ENCODE data around the gene SLC38A3. TPM values are rescaled to one million over a fixed set of nuclear protein-coding genes. Genes with fewer than 3 reads are reported as not detected.
A peak's percentile ranks its signal among the peaks of the same experiment; 100 is the strongest.

The SLC38A3 gene
- total and polyA plus RNA-seq, 2 of the 8 experiments (the other 6 are each of a cell fraction or from before 2014, with no cell fraction given), result 1.2 to 3.7 TPM

DNA sequence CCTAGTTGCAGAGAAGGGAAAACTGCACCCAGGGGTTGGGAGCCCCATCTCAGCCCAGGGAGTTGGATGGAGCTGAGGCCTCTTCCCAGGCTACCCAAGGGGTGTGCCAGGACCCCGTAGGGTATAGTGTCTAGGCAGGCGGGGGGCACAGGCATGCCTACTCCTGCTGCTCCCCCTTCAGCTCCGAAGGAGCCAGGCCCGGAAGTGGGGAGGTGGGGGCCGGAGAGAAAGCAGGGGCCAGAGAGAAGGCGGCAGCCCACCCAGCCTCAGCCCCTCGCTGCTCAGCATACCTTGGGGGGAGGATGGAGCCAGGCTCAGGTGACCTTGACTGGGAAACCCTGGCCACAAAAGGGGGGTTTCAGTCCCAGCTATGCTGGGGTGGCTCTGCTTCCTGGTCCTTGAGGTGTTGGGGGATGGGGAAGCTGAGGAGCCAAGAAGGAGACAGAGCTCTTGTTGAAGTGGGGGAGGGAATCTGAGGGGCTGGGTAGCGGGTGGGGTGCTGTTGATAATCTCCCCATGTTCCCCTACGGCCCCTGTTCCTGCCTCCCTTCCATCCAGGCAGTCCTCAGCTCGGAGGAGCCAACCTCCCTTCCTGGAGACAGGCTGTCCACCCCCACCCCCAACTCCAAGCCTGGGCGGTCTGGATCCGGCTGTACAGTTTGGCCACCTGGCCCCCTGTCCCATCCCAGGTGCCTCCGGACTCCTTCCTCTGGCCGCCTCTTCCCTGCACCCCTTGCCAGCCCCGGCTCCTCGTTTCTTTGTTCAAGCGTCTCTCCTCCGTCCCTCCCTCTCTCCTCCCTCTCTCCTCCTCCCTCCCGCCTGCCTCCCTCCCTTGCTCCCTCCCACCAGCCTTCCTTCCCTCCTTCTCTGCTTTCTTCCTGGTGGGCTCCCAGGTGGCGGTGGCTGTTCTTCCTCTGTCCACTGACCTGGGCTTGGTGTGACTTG lies 48.2 kb upstream of the SLC38A3 start (continued):
- TF ChIP-seq CTBP2 (IDR thresholded peaks at IDR 0.05; ENCODE audit: borderline replicate concordance, insufficient read depth, insufficient read length, low read length) (peak; percentile 87), RAD21 (IDR thresholded peaks at IDR 0.05 in 1 of 2, conservative IDR thresholded peaks at IDR 0.05 in 1 of 2; ENCODE audit: low read depth in 2 of 2, low read length in 2 of 2) (no peak; a peak in 1 of 4 replicates), HDAC6 (IDR thresholded peaks at IDR 0.05; ENCODE audit: low read depth, low read length) (no peak), POLR2AphosphoS5 (IDR thresholded peaks at IDR 0.05; ENCODE audit: low read depth, low read length) (no peak), KDM5A (IDR thresholded peaks at IDR 0.05; ENCODE audit: low read length) (no peak), CTCF (IDR thresholded peaks at IDR 0.05; ENCODE audit: control extremely low read depth in 1 of 3, insufficient read depth in 1 of 3, low read depth in 1 of 3, low read length in 3 of 3) (no peak), CREB1 (IDR thresholded peaks at IDR 0.05) (no peak), YY1 (IDR thresholded peaks at IDR 0.05; ENCODE audit: low read depth, low read length) (peak; percentile 40; the same call in 1 of the 2 replicates), CBX5 (IDR thresholded peaks at IDR 0.05; ENCODE audit: low read depth, low read length) (no peak), KDM1A (IDR thresholded peaks at IDR 0.05; ENCODE audit: borderline replicate concordance, low read length) (no peak), BACH1 (IDR thresholded peaks at IDR 0.05; ENCODE audit: low read length) (no peak), ASH2L (IDR thresholded peaks at IDR 0.05; ENCODE audit: low read length) (no peak), RXRA (IDR thresholded peaks at IDR 0.05; ENCODE audit: insufficient read depth, low read depth, low read length) (no peak), SP2 (IDR thresholded peaks at IDR 0.05; ENCODE audit: low read length) (no peak), POLR2A (IDR thresholded peaks at IDR 0.05; ENCODE audit: control extremely low read depth in 1 of 2, low read depth in 2 of 2, low read length in 2 of 2) (peak in 1 of 2 experiments; percentile 56; a peak in 2 of 3 replicates)
- TF ChIP-seq, protein P1, sequence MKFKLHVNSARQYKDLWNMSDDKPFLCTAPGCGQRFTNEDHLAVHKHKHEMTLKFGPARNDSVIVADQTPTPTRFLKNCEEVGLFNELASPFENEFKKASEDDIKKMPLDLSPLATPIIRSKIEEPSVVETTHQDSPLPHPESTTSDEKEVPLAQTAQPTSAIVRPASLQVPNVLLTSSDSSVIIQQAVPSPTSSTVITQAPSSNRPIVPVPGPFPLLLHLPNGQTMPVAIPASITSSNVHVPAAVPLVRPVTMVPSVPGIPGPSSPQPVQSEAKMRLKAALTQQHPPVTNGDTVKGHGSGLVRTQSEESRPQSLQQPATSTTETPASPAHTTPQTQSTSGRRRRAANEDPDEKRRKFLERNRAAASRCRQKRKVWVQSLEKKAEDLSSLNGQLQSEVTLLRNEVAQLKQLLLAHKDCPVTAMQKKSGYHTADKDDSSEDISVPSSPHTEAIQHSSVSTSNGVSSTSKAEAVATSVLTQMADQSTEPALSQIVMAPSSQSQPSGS (IDR thresholded peaks at IDR 0.05; ENCODE audit: low read length), result no peak

Data from H1 (cell line).